GM12872 (cell line): ENCODE measurements around the gene ANKRD13D.

Experiments used
- CTCF ChIP-seq: IDR thresholded peaks from 3 replicates; pipeline ENCODE4 v1.5.1; 2011; ENCODE audit warnings: low read depth, mild to moderate bottlenecking, low read length, moderate library complexity; ENCODE audit not compliant: insufficient read depth

Gene ANKRD13D

GRCh38 chr11:67255864-67256263 is 33.2 kb upstream of the ANKRD13D start:
- TF ChIP-seq CTCF, result no peak

- TF ChIP-seq CTCF, result no peak
Observed at GRCh38 chr11:67256477-67257135, 32.5 kb upstream of the ANKRD13D start.

GRCh38 chr11:67260406-67260805 is 28.7 kb upstream of the ANKRD13D start:
- no peak for TF ChIP-seq CTCF

GRCh38 chr11:67261640-67261945 is 27.5 kb upstream of the ANKRD13D start:
- peak; percentile 18; the same call in 2 of the 3 replicates for TF ChIP-seq CTCF

- no peak for TF ChIP-seq CTCF
Observed at GRCh38 chr11:67261946-67262681, 27.0 kb upstream of the ANKRD13D start.

GRCh38 chr11:67262731-67263675 is 26.1 kb upstream of the ANKRD13D start:
- peak; percentile 87 for TF ChIP-seq CTCF

GRCh38 chr11:67264260-67264659 is 24.8 kb upstream of the ANKRD13D start:
- no peak for TF ChIP-seq CTCF
